ENCODE measurements around the gene UFD1. TPM values are rescaled to one million over a fixed set of nuclear protein-coding genes. Genes with fewer than 3 reads are reported as not detected.

The UFD1 gene, protein sequence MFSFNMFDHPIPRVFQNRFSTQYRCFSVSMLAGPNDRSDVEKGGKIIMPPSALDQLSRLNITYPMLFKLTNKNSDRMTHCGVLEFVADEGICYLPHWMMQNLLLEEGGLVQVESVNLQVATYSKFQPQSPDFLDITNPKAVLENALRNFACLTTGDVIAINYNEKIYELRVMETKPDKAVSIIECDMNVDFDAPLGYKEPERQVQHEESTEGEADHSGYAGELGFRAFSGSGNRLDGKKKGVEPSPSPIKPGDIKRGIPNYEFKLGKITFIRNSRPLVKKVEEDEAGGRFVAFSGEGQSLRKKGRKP
- 10 to 100 TPM; 42.0 to 48.7 TPM for total RNA-seq
- 100 to 1,000 TPM in 1 of 2 donors, 10 to 100 TPM in 1; 81.3 to 126 TPM for polyA plus RNA-seq

- Mint-ChIP-seq H3K4me1 (peaks cover 21 to 46% (median 34%) of the 10 kb centered on the region in 4 donors), H3K27ac (peak within 1 kb of the TSS; percentile 97 to 100 (median 100)), H3K36me3 (peaks cover 6 to 23% of the 10 kb centered on the region in 2 donors), H3K9me3 (no peaks in the 10 kb centered on the region), H3K4me3 (peak within 1 kb of the TSS; percentile 91 to 98 (median 94)), H3K27me3 (no peaks in the 10 kb centered on the region)
- peaks cover 1% of the 10 kb centered on the region for H3K36me3 ChIP-seq (ENCODE audit: insufficient read depth, low read length)
- no peaks in the 10 kb centered on the region for H3K27me3 ChIP-seq (ENCODE audit: insufficient read depth, low read length)
- H3K9me3 ChIP-seq (ENCODE audit: control insufficient read depth in 1 of 2, low read length in 2 of 2) = no peaks in the 10 kb centered on the region
- intact Hi-C loops (cut with micrococcal nuclease) = loop anchor here (1.0 to 2.0 kb wide), 7 partner anchors 32 to 357 kb away; partner anchors contain the start of genes C22orf39, DGCR2, ESS2 and MRPL40
- peak within 1 kb of the TSS; percentile 96 for H3K27ac ChIP-seq (ENCODE audit: low read depth, low read length)
- peak within 1 kb of the TSS; percentile 62 to 83 for H3K4me3 ChIP-seq (ENCODE audit: low read length in 2 of 2)
- peaks cover 18% of the 10 kb centered on the region for H3K4me1 ChIP-seq (ENCODE audit: insufficient read depth, low read length)
- peak; percentile 84 to 87 (median 86) for DNase-seq
- POLR2A ChIA-PET (ENCODE audit: partially characterized antibody) = interaction anchor here (0.9 to 3.9 kb wide), 15 partner anchors 12 to 370 kb away, joined by 3 to 47 read pairs (median 4); partner anchors contain the start of genes C22orf39, DGCR2, ESS2 and HIRA
- CTCF ChIA-PET (ENCODE audit: partially characterized antibody) = interaction anchor here (0.9 to 3.6 kb wide), 7 partner anchors 15 to 334 kb away, joined by 3 to 19 read pairs (median 3); partner anchors contain the start of genes ESS2 and HIRA
These were observed at the start of gene UFD1 for GRCh38 chr22:19478901-19479354. Gene UFD1 (minus strand): TSS chr22:19479193. CDS start chr22:19479085, 108 bp downstream.

DNA sequence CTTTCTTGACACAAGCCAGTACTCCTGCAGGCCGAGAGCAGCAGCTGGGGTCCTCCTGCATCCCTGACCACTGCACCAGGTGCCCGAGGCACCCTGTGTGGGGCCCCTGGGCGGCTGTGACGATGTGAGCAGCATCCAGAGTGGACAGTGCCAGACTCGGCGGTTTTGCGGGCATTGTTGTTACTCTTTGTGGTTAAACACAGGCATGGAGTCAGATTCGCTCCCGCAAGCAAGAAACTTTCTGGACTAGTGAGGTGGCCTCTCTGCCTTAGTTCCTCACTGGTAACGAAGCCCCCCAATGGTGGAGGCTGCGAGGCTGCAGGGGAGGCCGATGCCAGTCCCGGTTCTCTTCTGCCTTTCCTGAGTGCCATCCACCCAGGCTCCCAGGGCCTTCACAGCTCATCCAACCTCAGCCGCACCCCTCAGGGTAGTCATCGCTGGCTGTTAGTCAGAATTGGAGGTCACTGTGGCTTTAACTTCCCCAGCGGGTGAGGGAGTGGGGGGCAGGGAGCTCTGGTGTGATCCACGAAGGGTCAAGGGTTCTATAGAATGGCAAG, 48.9 kb upstream of the UFD1 start:
- POLR2A ChIA-PET (ENCODE audit: partially characterized antibody) = no interaction called here

DNA sequence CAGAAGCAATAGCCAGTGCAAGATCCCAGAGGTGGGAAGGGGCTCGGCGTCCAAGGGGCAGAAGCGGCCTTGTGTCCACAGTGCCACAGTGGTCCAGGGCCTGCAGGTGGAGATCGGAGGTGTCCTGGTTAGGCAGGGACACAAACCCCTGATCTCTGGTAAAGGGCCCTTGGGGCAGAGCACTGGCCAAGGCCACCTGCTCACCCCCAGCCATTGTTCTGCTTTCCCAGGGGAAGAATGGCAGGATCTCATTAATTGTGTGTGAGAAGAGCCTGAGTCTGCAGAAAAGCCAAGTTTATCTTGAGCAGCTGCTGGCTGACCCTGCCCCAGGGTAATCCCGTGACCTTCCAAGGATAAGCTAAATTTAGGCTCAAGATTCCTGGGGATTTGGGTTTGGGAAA, 48.3 kb upstream of the UFD1 start:
- ChIA-PET CTCF (ENCODE audit: partially characterized antibody) (no interaction called here), POLR2A (ENCODE audit: partially characterized antibody) (no interaction called here)
- peaks cover 0 to 5% (median 2%) of the 10 kb centered on the region in 4 donors for H3K4me1 Mint-ChIP-seq
- no peak for DNase-seq
- H3K36me3 Mint-ChIP-seq = no peaks in the 10 kb centered on the region
- Histone ChIP-seq H3K27me3 (ENCODE audit: insufficient read depth, low read length) (peaks cover 7% of the 10 kb centered on the region), H3K4me1 (ENCODE audit: insufficient read depth, low read length) (no peaks in the 10 kb centered on the region), H3K4me3 (ENCODE audit: low read length in 2 of 2) (no peak overlapping the region), H3K27ac (ENCODE audit: low read depth, low read length) (no peak overlapping the region), H3K36me3 (ENCODE audit: insufficient read depth, low read length) (no peaks in the 10 kb centered on the region), H3K9me3 (ENCODE audit: control insufficient read depth in 1 of 2, low read length in 2 of 2) (no peaks in the 10 kb centered on the region)
- peaks cover 12 to 22% of the 10 kb centered on the region in 2 donors for H3K27me3 Mint-ChIP-seq
- no peak overlapping the region for H3K27ac Mint-ChIP-seq
- intact Hi-C loops (cut with micrococcal nuclease) = no loop called here
- H3K4me3 Mint-ChIP-seq = no peak overlapping the region
- H3K9me3 Mint-ChIP-seq = no peaks in the 10 kb centered on the region

More for the DNA sequence above, 48.9 kb upstream of the UFD1 start:
- intact Hi-C loops (cut with micrococcal nuclease) = no loop called here
- Mint-ChIP-seq H3K4me1 (peaks cover 0 to 5% (median 2%) of the 10 kb centered on the region in 4 donors), H3K36me3 (no peaks in the 10 kb centered on the region), H3K9me3 (no peaks in the 10 kb centered on the region), H3K4me3 (no peak overlapping the region), H3K27me3 (peaks cover 13 to 22% of the 10 kb centered on the region in 2 donors), H3K27ac (no peak overlapping the region)
- Histone ChIP-seq H3K4me3 (ENCODE audit: low read length in 2 of 2) (no peak overlapping the region), H3K27ac (ENCODE audit: low read depth, low read length) (no peak overlapping the region), H3K9me3 (ENCODE audit: control insufficient read depth in 1 of 2, low read length in 2 of 2) (no peaks in the 10 kb centered on the region), H3K4me1 (ENCODE audit: insufficient read depth, low read length) (no peaks in the 10 kb centered on the region), H3K36me3 (ENCODE audit: insufficient read depth, low read length) (no peaks in the 10 kb centered on the region), H3K27me3 (ENCODE audit: insufficient read depth, low read length) (peaks cover 7% of the 10 kb centered on the region)
- DNase-seq = no peak
- CTCF ChIA-PET (ENCODE audit: partially characterized antibody) = no interaction called here

DNA sequence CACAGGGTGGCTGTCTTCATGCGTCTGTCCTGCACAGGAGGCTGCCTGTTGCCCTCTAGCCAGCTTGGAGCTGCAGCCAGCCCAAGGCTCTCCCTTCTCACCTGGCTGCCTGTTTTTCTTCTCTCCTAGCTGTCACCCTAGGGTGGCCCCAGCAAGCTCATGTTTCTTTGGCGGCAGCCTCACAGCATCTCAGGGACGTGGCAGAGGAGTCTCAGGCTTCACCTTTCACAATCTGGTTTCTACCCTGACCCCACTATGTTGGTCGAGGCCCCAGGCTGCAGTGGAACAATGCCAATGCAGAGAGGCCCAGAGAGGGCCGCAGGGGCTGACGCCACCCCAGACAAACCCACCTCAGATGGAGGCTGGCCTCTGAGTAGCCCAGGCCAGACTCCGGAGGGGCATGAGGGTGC, 47.7 kb upstream of the UFD1 start:
- H3K4me3 Mint-ChIP-seq = no peak overlapping the region
- peaks cover 0 to 5% (median 2%) of the 10 kb centered on the region in 4 donors for H3K4me1 Mint-ChIP-seq
- intact Hi-C loops (cut with micrococcal nuclease) = no loop called here
- CTCF ChIA-PET (ENCODE audit: partially characterized antibody) = no interaction called here
- no peak for DNase-seq
- no peak overlapping the region for H3K27ac ChIP-seq (ENCODE audit: low read depth, low read length)
- H3K27me3 ChIP-seq (ENCODE audit: insufficient read depth, low read length) = peaks cover 7% of the 10 kb centered on the region
- no peaks in the 10 kb centered on the region for H3K36me3 ChIP-seq (ENCODE audit: insufficient read depth, low read length)
- H3K9me3 ChIP-seq (ENCODE audit: control insufficient read depth in 1 of 2, low read length in 2 of 2) = no peaks in the 10 kb centered on the region
- H3K4me1 ChIP-seq (ENCODE audit: insufficient read depth, low read length) = no peaks in the 10 kb centered on the region
- H3K27ac Mint-ChIP-seq = no peak overlapping the region
- POLR2A ChIA-PET (ENCODE audit: partially characterized antibody) = no interaction called here
- no peaks in the 10 kb centered on the region for H3K9me3 Mint-ChIP-seq
- H3K4me3 ChIP-seq (ENCODE audit: low read length in 2 of 2) = no peak overlapping the region
- peaks cover 12 to 22% of the 10 kb centered on the region in 2 donors for H3K27me3 Mint-ChIP-seq
- H3K36me3 Mint-ChIP-seq = no peaks in the 10 kb centered on the region

- H3K9me3 ChIP-seq (ENCODE audit: control insufficient read depth in 1 of 2, low read length in 2 of 2) = no peaks in the 10 kb centered on the region
- no peak for DNase-seq
- CTCF ChIA-PET (ENCODE audit: partially characterized antibody) = no interaction called here
- intact Hi-C loops (cut with micrococcal nuclease) = no loop called here
- no peak overlapping the region for H3K27ac Mint-ChIP-seq
- peak overlapping the region in 1 of 8 donors; percentile 54 for H3K4me3 Mint-ChIP-seq
- POLR2A ChIA-PET (ENCODE audit: partially characterized antibody) = no interaction called here
- no peaks in the 10 kb centered on the region for H3K36me3 Mint-ChIP-seq
- peaks cover 0 to 5% (median 2%) of the 10 kb centered on the region in 4 donors for H3K4me1 Mint-ChIP-seq
- H3K36me3 ChIP-seq (ENCODE audit: insufficient read depth, low read length) = no peaks in the 10 kb centered on the region
- peaks cover 12 to 22% of the 10 kb centered on the region in 2 donors for H3K27me3 Mint-ChIP-seq
- peaks cover 7% of the 10 kb centered on the region for H3K27me3 ChIP-seq (ENCODE audit: insufficient read depth, low read length)
- H3K27ac ChIP-seq (ENCODE audit: low read depth, low read length) = no peak overlapping the region
- no peak overlapping the region for H3K4me3 ChIP-seq (ENCODE audit: low read length in 2 of 2)
- H3K4me1 ChIP-seq (ENCODE audit: insufficient read depth, low read length) = no peaks in the 10 kb centered on the region
- no peaks in the 10 kb centered on the region for H3K9me3 Mint-ChIP-seq
These were observed 47.2 kb upstream of the UFD1 start for GRCh38 chr22:19526076-19526701.

DNA sequence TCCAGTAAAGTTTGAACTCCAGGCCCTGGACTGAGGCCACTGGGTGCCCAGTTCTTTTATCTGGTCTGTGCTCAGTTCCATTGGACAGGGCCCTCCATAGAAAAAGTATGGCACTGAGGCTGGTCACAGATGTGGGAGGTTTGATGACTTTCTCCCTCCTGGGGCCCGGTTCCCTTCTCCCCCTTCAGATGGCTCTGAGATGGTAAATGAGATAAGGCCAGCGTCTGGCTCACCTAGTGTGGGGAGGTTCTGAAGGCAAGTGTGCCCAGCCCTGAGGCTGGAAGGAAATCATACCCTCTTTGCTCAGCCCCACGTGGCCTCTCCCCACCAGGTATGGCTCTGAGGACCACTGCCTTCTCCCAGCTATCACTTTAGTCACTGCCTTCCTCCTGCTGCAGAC, 46.7 kb upstream of the UFD1 start:
- Histone ChIP-seq H3K9me3 (ENCODE audit: control insufficient read depth in 1 of 2, low read length in 2 of 2) (no peaks in the 10 kb centered on the region), H3K4me3 (ENCODE audit: low read length in 2 of 2) (no peak overlapping the region), H3K27me3 (ENCODE audit: insufficient read depth, low read length) (peaks cover 7% of the 10 kb centered on the region), H3K4me1 (ENCODE audit: insufficient read depth, low read length) (no peaks in the 10 kb centered on the region), H3K27ac (ENCODE audit: low read depth, low read length) (no peak overlapping the region), H3K36me3 (ENCODE audit: insufficient read depth, low read length) (no peaks in the 10 kb centered on the region)
- CTCF ChIA-PET (ENCODE audit: partially characterized antibody) = no interaction called here
- Mint-ChIP-seq H3K27me3 (peaks cover 12 to 22% of the 10 kb centered on the region in 2 donors), H3K36me3 (no peaks in the 10 kb centered on the region), H3K9me3 (no peaks in the 10 kb centered on the region), H3K4me3 (peak overlapping the region in 2 of 8 donors; percentile 6 to 54), H3K4me1 (peaks cover 0 to 5% (median 2%) of the 10 kb centered on the region in 4 donors), H3K27ac (no peak overlapping the region)
- POLR2A ChIA-PET (ENCODE audit: partially characterized antibody) = no interaction called here
- intact Hi-C loops (cut with micrococcal nuclease) = no loop called here
- no peak for DNase-seq

- intact Hi-C loops (cut with micrococcal nuclease) = no loop called here
- Histone ChIP-seq H3K9me3 (ENCODE audit: control insufficient read depth in 1 of 2, low read length in 2 of 2) (no peaks in the 10 kb centered on the region), H3K27ac (ENCODE audit: low read depth, low read length) (no peak overlapping the region), H3K36me3 (ENCODE audit: insufficient read depth, low read length) (no peaks in the 10 kb centered on the region), H3K27me3 (ENCODE audit: insufficient read depth, low read length) (peaks cover 7% of the 10 kb centered on the region), H3K4me3 (ENCODE audit: low read length in 2 of 2) (no peak overlapping the region), H3K4me1 (ENCODE audit: insufficient read depth, low read length) (no peaks in the 10 kb centered on the region)
- peak overlapping the region in 4 of 8 donors; percentile 39 to 81 (median 62) for H3K4me3 Mint-ChIP-seq
- POLR2A ChIA-PET (ENCODE audit: partially characterized antibody) = no interaction called here
- no peaks in the 10 kb centered on the region for H3K9me3 Mint-ChIP-seq
- H3K36me3 Mint-ChIP-seq = no peaks in the 10 kb centered on the region
- peaks cover 12 to 22% of the 10 kb centered on the region in 2 donors for H3K27me3 Mint-ChIP-seq
- CTCF ChIA-PET (ENCODE audit: partially characterized antibody) = no interaction called here
- DNase-seq = no peak
- peaks cover 0 to 5% (median 2%) of the 10 kb centered on the region in 4 donors for H3K4me1 Mint-ChIP-seq
- no peak overlapping the region for H3K27ac Mint-ChIP-seq
These were observed 46.2 kb upstream of the UFD1 start for GRCh38 chr22:19525116-19525660.

Data from CD4-positive, alpha-beta memory T cell (primary cell).